ENCODE results near the gene KANK4.

- no peak for TF ChIP-seq POLR2A (IDR thresholded peaks at IDR 0.05)
- TF ChIP-seq CTCF (IDR thresholded peaks at IDR 0.05) = no peak
Observed at GRCh38 chr1:62364721-62365120, 45.5 kb upstream of the KANK4 start.

Data from uterus (tissue), 2 donors.